H1 (cell line): ENCODE results near the gene GOLIM4. TPM values are rescaled to one million over a fixed set of nuclear protein-coding genes. Genes with fewer than 3 reads are reported as not detected.

Experiments used
- CTCF ChIA-PET: fragments of 300-600 bp; sonication (Branson Sonifier 250); formaldehyde crosslinking; loops from one replicate; lab custom pipeline; 2021; ENCODE audit not compliant: partially characterized antibody; lab: Charles Lee
- POLR2A ChIA-PET: fragments of 300-600 bp; sonication (Branson Sonifier 250); formaldehyde crosslinking; loops from one replicate; lab custom pipeline; 2021; ENCODE audit warnings: inconsistent platforms; ENCODE audit not compliant: partially characterized antibody; lab: Charles Lee
- DNase-seq, 2 experiments: peaks; one replicate each; pipeline versions ENCODE4 v3.0.0 to v3.0.0-alpha.2; 2010 to 2022; ENCODE audit warnings: low spot score in 2 of 2, low read depth in 1 of 2, mixed read lengths in 1 of 2
- FAIRE-seq: peaks from 2 replicates; lab custom pipeline; 2011; peaks lifted over from hg19 to GRCh38; lab: Jason Lieb, UNC
- H2AFZ ChIP-seq: 2 replicates; pipeline ENCODE4 v1.8.1; 2012; ENCODE audit warnings: low read length, inconsistent platforms
- H2AK5ac ChIP-seq: 2 replicates; pipeline ENCODE4 v1.6.1; 2013; ENCODE audit warnings: low read depth, low read length
- H2BK120ac ChIP-seq: replicated peaks from 2 replicates; pipeline ENCODE3; 2013; ENCODE audit warnings: low read depth, low read length, inconsistent platforms
- H2BK12ac ChIP-seq: 2 replicates; pipeline ENCODE4 v1.6.1; 2013; ENCODE audit warnings: low read depth, low read length
- H2BK15ac ChIP-seq: 2 replicates; pipeline ENCODE4 v1.6.1; 2013; ENCODE audit warnings: low read length
- H2BK20ac ChIP-seq: 2 replicates; pipeline ENCODE4 v1.6.1; 2013; ENCODE audit warnings: low read length
- H2BK5ac ChIP-seq: 2 replicates; pipeline ENCODE4 v1.6.1; 2013; ENCODE audit warnings: low read depth, low read length
- H3K14ac ChIP-seq: 2 replicates; pipeline ENCODE4 v1.6.1; 2013; ENCODE audit warnings: inconsistent platforms; ENCODE audit not compliant: insufficient read length
- H3K18ac ChIP-seq: 2 replicates; pipeline ENCODE4 v1.6.1; 2013; ENCODE audit warnings: low read length; ENCODE audit errors: extremely low read depth
- H3K23ac ChIP-seq: 2 replicates; pipeline ENCODE4 v1.6.1; 2013; ENCODE audit warnings: inconsistent platforms; ENCODE audit not compliant: insufficient read length
- H3K23me2 ChIP-seq: 2 replicates; pipeline ENCODE4 v1.6.1; 2013; ENCODE audit warnings: low read depth, low read length
- H3K27ac ChIP-seq: 2 replicates; pipeline ENCODE4 v1.6.1; 2011; ENCODE audit warnings: low read depth, low read length, inconsistent platforms
- H3K27me3 ChIP-seq, 4 experiments: replicated peaks in 1 of 4; 1 replicate in 1 of 4; 2 replicates in 3 of 4; pipeline versions ENCODE4 v1.6.1 to v1.8.1; 2011 to 2013; ENCODE audit warnings: low read length in 3 of 4, mild to moderate bottlenecking in 3 of 4, inconsistent platforms in 2 of 4, mixed read lengths in 2 of 4, moderate library complexity in 1 of 4; ENCODE audit not compliant: control insufficient read depth in 3 of 4, insufficient read depth in 3 of 4; ENCODE audit errors: extremely low read depth in 1 of 4
- H3K36me3 ChIP-seq, 4 experiments: 2 replicates each; pipeline versions ENCODE4 v1.6.1 to v1.8.1; 2011 to 2013; ENCODE audit warnings: mild to moderate bottlenecking in 4 of 4, low read length in 3 of 4, moderate library complexity in 2 of 4, control low read depth in 1 of 4, inconsistent platforms in 1 of 4; ENCODE audit not compliant: insufficient read depth in 4 of 4, control insufficient read depth in 2 of 4
- H3K4ac ChIP-seq: replicated peaks from 2 replicates; pipeline ENCODE3; 2013; ENCODE audit warnings: low read length, low read depth, mixed read lengths, inconsistent platforms; ENCODE audit not compliant: insufficient read length
- H3K4me1 ChIP-seq, 4 experiments: replicated peaks in 1 of 4; 1 replicate in 1 of 4; 2 replicates in 3 of 4; pipeline versions ENCODE4 v1.6.1 to v1.8.1; 2011 to 2013; ENCODE audit warnings: low read length in 3 of 4, inconsistent platforms in 2 of 4, mixed read lengths in 1 of 4; ENCODE audit not compliant: insufficient read depth in 4 of 4, control insufficient read depth in 3 of 4
- H3K4me2 ChIP-seq, 2 experiments: 2 replicates each; pipeline versions ENCODE4 v1.6.1 to v1.8.1; 2011 to 2013; ENCODE audit warnings: low read depth in 2 of 2, low read length in 2 of 2, control low read depth in 1 of 2, inconsistent platforms in 1 of 2, mild to moderate bottlenecking in 1 of 2; ENCODE audit not compliant: insufficient read depth in 1 of 2
- H3K4me3 ChIP-seq, 4 experiments: fragments of 200-600, 300-600 bp in 1 of 4; sonication (generic), shearing (Covaris generic), sonication (Bioruptor Twin) in 1 of 4; 2 replicates each; pipeline versions ENCODE4 v1.5.1 to v1.8.1; 2011 to 2016; ENCODE audit warnings: low read length in 4 of 4, low read depth in 3 of 4, control low read depth in 2 of 4, inconsistent platforms in 2 of 4, mild to moderate bottlenecking in 2 of 4, mixed read lengths in 1 of 4, moderate library complexity in 1 of 4; ENCODE audit not compliant: insufficient read depth in 2 of 4; ENCODE audit errors: extremely low read depth in 1 of 4
- H3K56ac ChIP-seq: replicated peaks from 2 replicates; pipeline ENCODE3; 2013; ENCODE audit warnings: low read depth, mild to moderate bottlenecking, mixed read lengths, low read length, inconsistent platforms; ENCODE audit not compliant: insufficient read length
- H3K79me1 ChIP-seq: 2 replicates; pipeline ENCODE4 v1.6.1; 2013; ENCODE audit warnings: low read depth, low read length, control low read depth
- H3K79me2 ChIP-seq, 2 experiments: 2 replicates each; pipeline versions ENCODE4 v1.6.1 to v1.8.1; 2012 to 2013; ENCODE audit warnings: low read length in 2 of 2, mild to moderate bottlenecking in 2 of 2, inconsistent platforms in 1 of 2; ENCODE audit not compliant: insufficient read depth in 2 of 2, control insufficient read depth in 1 of 2
- H3K9ac ChIP-seq, 4 experiments: replicated peaks in 1 of 4; 1 replicate in 1 of 4; 2 replicates in 3 of 4; pipeline versions ENCODE4 v1.6.1 to v1.8.1; 2011 to 2013; ENCODE audit warnings: low read depth in 3 of 4, low read length in 3 of 4, control low read depth in 2 of 4, mild to moderate bottlenecking in 2 of 4, moderate library complexity in 2 of 4, inconsistent platforms in 1 of 4; ENCODE audit errors: extremely low read depth in 1 of 4
- H3K9me3 ChIP-seq, 2 experiments: 2 replicates each; pipeline versions ENCODE4 v1.6.1 to v1.8.1; 2012 to 2013; ENCODE audit warnings: mild to moderate bottlenecking in 2 of 2, moderate library complexity in 2 of 2, control low read depth in 1 of 2, inconsistent platforms in 1 of 2, low read depth in 1 of 2, low read length in 1 of 2, mixed read lengths in 1 of 2; ENCODE audit not compliant: insufficient read depth in 2 of 2
- H4K20me1 ChIP-seq, 2 experiments: replicated peaks in 1 of 2; 2 replicates each; pipeline versions ENCODE3 to v1.8.1; 2011 to 2013; ENCODE audit warnings: inconsistent platforms in 2 of 2, low read length in 2 of 2, mild to moderate bottlenecking in 1 of 2; ENCODE audit not compliant: insufficient read depth in 2 of 2, control insufficient read depth in 1 of 2
- H4K5ac ChIP-seq: 2 replicates; pipeline ENCODE4 v1.6.1; 2013; ENCODE audit warnings: low read length, low read depth, mixed read lengths, inconsistent platforms; ENCODE audit not compliant: insufficient read length
- H4K8ac ChIP-seq: 2 replicates; pipeline ENCODE4 v1.8.0; 2013; ENCODE audit warnings: mild to moderate bottlenecking, moderate library complexity, low read length, inconsistent platforms; ENCODE audit not compliant: insufficient read depth; ENCODE audit errors: extremely low read depth
- H4K91ac ChIP-seq: replicated peaks from 2 replicates; pipeline ENCODE3; 2013; ENCODE audit warnings: low read length, mixed read lengths, inconsistent platforms; ENCODE audit not compliant: insufficient read length
- BCL11A ChIP-seq, 2 experiments: IDR thresholded peaks; one replicate each; pipeline ENCODE4 v1.6.1; 2011; ENCODE audit warnings: low read depth in 2 of 2, low read length in 2 of 2, mild to moderate bottlenecking in 2 of 2
- CBX8 ChIP-seq: fragments of 300-800, 300-1000 bp; sonication (generic); IDR thresholded peaks from 2 replicates; pipeline ENCODE4 v1.7.1; 2016; ENCODE audit warnings: low read depth, low read length, borderline replicate concordance
- GTF2F1 ChIP-seq: IDR thresholded peaks from 2 replicates; pipeline ENCODE4 v1.6.1; 2012; ENCODE audit warnings: low read depth, low read length, improper control_type of control experiment, borderline replicate concordance
- JUN ChIP-seq: IDR thresholded peaks from 2 replicates; pipeline ENCODE4 v1.6.1; 2011; ENCODE audit warnings: low read depth, mild to moderate bottlenecking, improper control_type of control experiment, low read length
- JUND ChIP-seq: IDR thresholded peaks from 2 replicates; pipeline ENCODE4 v1.6.1; 2011; ENCODE audit warnings: mild to moderate bottlenecking, improper control_type of control experiment, low read length
- MAFK ChIP-seq: IDR thresholded peaks from 2 replicates; pipeline ENCODE4 v1.6.1; 2012; ENCODE audit warnings: low read depth, mild to moderate bottlenecking, improper control_type of control experiment, low read length
- MAX ChIP-seq: IDR thresholded peaks from 2 replicates; pipeline ENCODE4 v1.6.1; 2012; ENCODE audit warnings: inconsistent platforms
- NANOG ChIP-seq: IDR thresholded peaks from 2 replicates; pipeline ENCODE4 v1.6.1; 2011; ENCODE audit warnings: low read length, low read depth, mild to moderate bottlenecking, inconsistent platforms; ENCODE audit not compliant: insufficient read depth, poor library complexity, severe bottlenecking
- NRF1 ChIP-seq: IDR thresholded peaks from 2 replicates; pipeline ENCODE4 v1.6.1; 2011; ENCODE audit warnings: mild to moderate bottlenecking, low read depth, low read length, improper control_type of control experiment
- RBBP5 ChIP-seq: IDR thresholded peaks from 2 replicates; pipeline ENCODE4 v1.7.1; 2012; ENCODE audit warnings: low read depth, mild to moderate bottlenecking, inconsistent platforms, low read length, moderate library complexity, borderline replicate concordance
- RNF2 ChIP-seq: fragments of 200-900, 300-1000 bp; sonication (generic); IDR thresholded peaks from 2 replicates; pipeline ENCODE4 v1.7.1; 2016; ENCODE audit warnings: borderline replicate concordance, low read depth, mild to moderate bottlenecking, antibody characterized with exemption, low read length; ENCODE audit not compliant: poor library complexity, severe bottlenecking; ENCODE audit errors: missing control alignments
- USF2 ChIP-seq: IDR thresholded peaks from 2 replicates; pipeline ENCODE4 v1.6.1; 2011; ENCODE audit warnings: low read length, improper control_type of control experiment
- whole genome bisulfite sequencing, 2 experiments: shearing (Covaris generic) in 1 of 2; methylation state at CpG; one replicate each; pipeline versions ENCODE4 v1.1.6 to v1.1.7; 2013 to 2015; ENCODE audit warnings: low lambda C conversion rate in 2 of 2, mixed read lengths in 2 of 2, inconsistent platforms in 1 of 2, low coverage in 1 of 2, missing lambda C conversion rate in 1 of 2; ENCODE audit not compliant: insufficient replicate concordance in 2 of 2, insufficient coverage in 1 of 2, insufficient read length in 1 of 2; ENCODE audit errors: extremely low coverage in 1 of 2, missing lambda C conversion rate in 1 of 2; 5-methylcytosine and 5-hydroxymethylcytosine counted together
- polyA plus RNA-seq, 7 experiments: library from polyadenylated mRNA; depleted of rRNA in 3 of 7; stranded (reverse) in 5 of 7; unstranded in 2 of 7; fragments of >200 nt in 5 of 7; fragments of 200-250 nt in 2 of 7; gene quantifications; 1 replicate in 5 of 7; 2 replicates in 1 of 7; 4 replicates in 1 of 7; pipeline versions ENCODE4 v1.2.1 to v1.2.3, GENCODE V29; 2011 to 2013; ENCODE audit warnings: missing spikeins in 2 of 7, mixed read lengths in 2 of 7
- total RNA-seq: library from RNA; stranded (reverse); fragmentation: NEBNext Ultra II Directional; extraction: Animal tissue kit (Norgen Biotek cat#: 25700); gene quantifications from 2 replicates; pipeline ENCODE4 v1.2.1, GENCODE V29; 2021

GOLIM4 gene
- total and polyA plus RNA-seq, 2 of the 8 experiments (the other 6 are each of a cell fraction or from before 2014, with no cell fraction given), result 5.6 to 29.7 TPM

DNA sequence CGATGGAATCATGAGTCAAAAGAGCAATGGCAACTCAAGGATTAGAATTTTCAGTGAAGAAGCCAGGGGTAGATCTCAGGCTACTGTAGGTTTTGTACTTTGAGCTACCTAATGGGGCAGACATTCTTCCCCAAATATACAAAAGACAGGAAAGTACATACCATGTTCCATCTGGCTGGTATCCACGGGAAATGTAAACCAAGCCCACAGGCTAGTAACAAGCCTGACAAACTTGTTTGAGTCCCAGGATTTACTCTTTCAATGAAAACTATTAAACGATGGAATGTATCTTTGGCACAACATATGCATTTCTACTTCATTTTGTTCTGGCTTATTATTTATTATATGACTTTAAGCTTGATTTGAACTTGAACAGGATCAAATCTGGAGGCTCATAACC lies 44.2 kb upstream of the GOLIM4 start:
- Histone ChIP-seq H2BK12ac (no peak overlapping the region), H4K91ac (no peak overlapping the region), H3K23ac (no peak overlapping the region), H4K8ac (no peak overlapping the region), H3K4me1 (peaks cover 0 to 7% (median 2%) of the 10 kb centered on the region in 4 experiments; a peak in 4 of 7 replicates), H3K56ac (no peak overlapping the region), H3K27me3 (no peaks in the 10 kb centered on the region), H4K5ac (no peak overlapping the region), H3K9ac (no peak overlapping the region), H4K20me1 (no peaks in the 10 kb centered on the region), H3K36me3 (no peaks in the 10 kb centered on the region), H3K27ac (no peak overlapping the region), H3K4me3 (no peak overlapping the region), H2BK120ac (no peak overlapping the region), H2AK5ac (no peak overlapping the region), H3K23me2 (no peaks in the 10 kb centered on the region; the same call in 1 of the 2 replicates), H3K9me3 (no peaks in the 10 kb centered on the region), H3K79me1 (no peaks in the 10 kb centered on the region), H2BK20ac (no peak overlapping the region), H3K79me2 (no peaks in the 10 kb centered on the region), H2BK5ac (no peak overlapping the region), H2AFZ (0 out of 2 replicates have a peak overlapping the region, but pooled peaks have one; percentile 15), H3K18ac (no peak overlapping the region), H2BK15ac (no peak overlapping the region), H3K4me2 (no peak overlapping the region), H3K4ac (no peak overlapping the region), H3K14ac (no peak overlapping the region)
- DNase-seq, result no peak
- 93% methylated on average over 3 of the region's 3 CpGs; no CpG with 5 or more reads in 1 of the 2 experiments for WGBS, 2 experiments
- ChIA-PET POLR2A (no interaction called here), CTCF (interaction anchor here (1.1 to 1.9 kb wide), 4 partner anchors 21 to 207 kb away, joined by 3 to 6 read pairs (median 4); no protein-coding TSS in a partner anchor)
- peak; percentile 19 for FAIRE-seq
- TF ChIP-seq NRF1 (no peak), RNF2 (no peak), BCL11A (IDR thresholded peaks at IDR 0.05; ENCODE audit: low read depth in 2 of 2, low read length in 2 of 2) (no peak), USF2 (no peak), NANOG (no peak), JUN (no peak), MAX (no peak), GTF2F1 (no peak), RBBP5 (no peak), CBX8 (no peak), MAFK (no peak), JUND (no peak)
